Suprapubic skin (tissue), 4 donors: ENCODE measurements around the gene CALM3. TPM values are rescaled to one million over a fixed set of nuclear protein-coding genes. Genes with fewer than 3 reads are reported as not detected.
A peak's percentile ranks its signal among the peaks of the same experiment; 100 is the strongest.

Experiments used
- DNase-seq, 2 donors: peaks; one replicate each; pipeline ENCODE4 v3.0.0-alpha.2; 2019; ENCODE audit warnings: low spot score in 2 of 2
- H3K27ac ChIP-seq: fragments of 200-600 bp; sonication (generic); one replicate; pipeline ENCODE4 v1.5.1; 2019
- H3K27me3 ChIP-seq: fragments of 200-600 bp; sonication (generic); one replicate; pipeline ENCODE4 v1.5.1; 2019
- H3K36me3 ChIP-seq: fragments of 200-600 bp; sonication (generic); one replicate; pipeline ENCODE4 v1.5.1; 2019
- H3K4me1 ChIP-seq: fragments of 200-600 bp; sonication (generic); one replicate; pipeline ENCODE4 v1.5.1; 2019
- H3K4me3 ChIP-seq: fragments of 200-600 bp; sonication (generic); one replicate; pipeline ENCODE4 v1.5.1; 2019; ENCODE audit warnings: mild to moderate bottlenecking
- H3K9me3 ChIP-seq: fragments of 200-600 bp; sonication (generic); one replicate; pipeline ENCODE4 v1.5.1; 2019
- CTCF ChIP-seq, 2 donors: fragments of 200-600 bp in 1 of 2; fragments of 450-650 bp in 1 of 2; sonication (generic) in 1 of 2; IDR thresholded peaks; one replicate each; pipeline ENCODE4 v1.5.1; 2016 to 2019; ENCODE audit warnings: antibody characterized with exemption in 2 of 2, mild to moderate bottlenecking in 1 of 2, moderate library complexity in 1 of 2
- EP300 ChIP-seq: sonication (generic); formaldehyde crosslinking; IDR thresholded peaks from one replicate; pipeline ENCODE4 v1.6.1; 2017; ENCODE audit warnings: antibody characterized with exemption
- POLR2A ChIP-seq, 2 donors: fragments of 450-650 bp; IDR thresholded peaks; one replicate each; pipeline ENCODE4 v1.6.1; 2017; ENCODE audit warnings: antibody characterized with exemption in 2 of 2, mild to moderate bottlenecking in 2 of 2, moderate library complexity in 2 of 2
- POLR2AphosphoS5 ChIP-seq, 3 donors: sonication (generic); formaldehyde crosslinking; IDR thresholded peaks; one replicate each; pipeline ENCODE4 v1.6.1; 2017; ENCODE audit warnings: antibody characterized with exemption in 3 of 3
- WGBS: methylation state at CpG from one replicate; pipeline ENCODE4 v1.1.5; 2018; 5-methylcytosine and 5-hydroxymethylcytosine counted together
- total RNA-seq, 4 donors: library from RNA; depleted of rRNA; stranded (reverse); fragments of >200 nt; gene quantifications; one replicate each; pipeline ENCODE4 v1.1.0, GENCODE V29; 2016

Gene CALM3
- total RNA-seq, 4 donors from 2014 or later: 56.0 to 102 (median 78.6) TPM

- peaks cover 21% of the 10 kb centered on the region for H3K27me3 ChIP-seq
- H3K4me1 ChIP-seq: peaks cover 48% of the 10 kb centered on the region
- H3K27ac ChIP-seq: no peak overlapping the region
- no peaks in the 10 kb centered on the region for H3K9me3 ChIP-seq
- no peak for DNase-seq
- no peaks in the 10 kb centered on the region for H3K36me3 ChIP-seq
- no peak for TF ChIP-seq CTCF (IDR thresholded peaks at IDR 0.05)
- TF ChIP-seq EP300: no peak
- no peak for TF ChIP-seq POLR2AphosphoS5 (IDR thresholded peaks at IDR 0.05)
- 83% methylated on average over 14 of the region's 14 CpGs for WGBS
- no peak overlapping the region for H3K4me3 ChIP-seq
Observed at GRCh38 chr19:46637224-46637623, 36.1 kb downstream of the CALM3 start.

GRCh38 chr19:46639358-46640182, 38.4 kb downstream of the CALM3 start:
- TF ChIP-seq POLR2AphosphoS5 (IDR thresholded peaks at IDR 0.05): no peak
- TF ChIP-seq EP300: no peak
- TF ChIP-seq POLR2A (IDR thresholded peaks at IDR 0.05): no peak
- no peak for TF ChIP-seq CTCF (IDR thresholded peaks at IDR 0.05)
- H3K27me3 ChIP-seq: peaks cover 14% of the 10 kb centered on the region
- H3K9me3 ChIP-seq: no peaks in the 10 kb centered on the region
- peaks cover 29% of the 10 kb centered on the region for H3K4me1 ChIP-seq
- peak in 1 of 2 donors; percentile 78 for DNase-seq
- WGBS: 16% methylated on average over 19 of the region's 49 CpGs
- H3K36me3 ChIP-seq: no peaks in the 10 kb centered on the region
- H3K27ac ChIP-seq: peak overlapping the region; percentile 61
- H3K4me3 ChIP-seq: peak overlapping the region; percentile 49

GRCh38 chr19:46640656-46641055, 39.5 kb downstream of the CALM3 start:
- DNase-seq: no peak
- no peak overlapping the region for H3K27ac ChIP-seq
- H3K27me3 ChIP-seq: peaks cover 8% of the 10 kb centered on the region
- H3K36me3 ChIP-seq: no peaks in the 10 kb centered on the region
- H3K4me3 ChIP-seq: no peak overlapping the region
- TF ChIP-seq CTCF (IDR thresholded peaks at IDR 0.05) (no peak), EP300 (no peak), POLR2A (IDR thresholded peaks at IDR 0.05) (no peak), POLR2AphosphoS5 (IDR thresholded peaks at IDR 0.05) (no peak)
- peaks cover 24% of the 10 kb centered on the region for H3K4me1 ChIP-seq
- 90% methylated on average over 2 of the region's 2 CpGs for WGBS
- no peaks in the 10 kb centered on the region for H3K9me3 ChIP-seq

- Histone ChIP-seq H3K4me1 (peaks cover 4% of the 10 kb centered on the region), H3K27ac (no peak overlapping the region), H3K27me3 (peaks cover 31% of the 10 kb centered on the region), H3K9me3 (no peaks in the 10 kb centered on the region), H3K4me3 (no peak overlapping the region), H3K36me3 (no peaks in the 10 kb centered on the region)
- no peak for DNase-seq
- TF ChIP-seq POLR2AphosphoS5 (IDR thresholded peaks at IDR 0.05) (no peak), POLR2A (IDR thresholded peaks at IDR 0.05) (no peak), EP300 (no peak), CTCF (IDR thresholded peaks at IDR 0.05) (no peak)
- 55% methylated on average over 3 of the region's 3 CpGs for WGBS
Observed at GRCh38 chr19:46644720-46645119, 43.6 kb downstream of the CALM3 start.

GRCh38 chr19:46646402-46646801, 45.3 kb downstream of the CALM3 start:
- TF ChIP-seq POLR2A (IDR thresholded peaks at IDR 0.05) (no peak), EP300 (no peak), POLR2AphosphoS5 (IDR thresholded peaks at IDR 0.05) (no peak), CTCF (IDR thresholded peaks at IDR 0.05) (no peak)
- 92% methylated on average over 3 of the region's 3 CpGs for WGBS
- peaks cover 43% of the 10 kb centered on the region for H3K27me3 ChIP-seq
- DNase-seq: no peak
- H3K4me1 ChIP-seq: no peaks in the 10 kb centered on the region
- H3K4me3 ChIP-seq: no peak overlapping the region
- no peaks in the 10 kb centered on the region for H3K36me3 ChIP-seq
- no peaks in the 10 kb centered on the region for H3K9me3 ChIP-seq
- H3K27ac ChIP-seq: no peak overlapping the region
